GM20000 (cell line): ENCODE measurements around the gene NAA50.
A peak's percentile ranks its signal among the peaks of the same experiment; 100 is the strongest.

Source experiments
- DNase-seq: peaks from one replicate; pipeline ENCODE4 v3.0.0; 2012; ENCODE audit warnings: low spot score
- TF ChIP-seq, protein P1 (sequence below): IDR thresholded peaks from 2 replicates; pipeline ENCODE4 v1.5.1; 2012; ENCODE audit warnings: mild to moderate bottlenecking, control low read depth; ENCODE audit errors: extremely low read depth, missing control alignments

Gene NAA50

GRCh38 chr3:113775516-113775915, 29.5 kb upstream of the NAA50 start:
- no peak for DNase-seq
- TF ChIP-seq, protein P1, sequence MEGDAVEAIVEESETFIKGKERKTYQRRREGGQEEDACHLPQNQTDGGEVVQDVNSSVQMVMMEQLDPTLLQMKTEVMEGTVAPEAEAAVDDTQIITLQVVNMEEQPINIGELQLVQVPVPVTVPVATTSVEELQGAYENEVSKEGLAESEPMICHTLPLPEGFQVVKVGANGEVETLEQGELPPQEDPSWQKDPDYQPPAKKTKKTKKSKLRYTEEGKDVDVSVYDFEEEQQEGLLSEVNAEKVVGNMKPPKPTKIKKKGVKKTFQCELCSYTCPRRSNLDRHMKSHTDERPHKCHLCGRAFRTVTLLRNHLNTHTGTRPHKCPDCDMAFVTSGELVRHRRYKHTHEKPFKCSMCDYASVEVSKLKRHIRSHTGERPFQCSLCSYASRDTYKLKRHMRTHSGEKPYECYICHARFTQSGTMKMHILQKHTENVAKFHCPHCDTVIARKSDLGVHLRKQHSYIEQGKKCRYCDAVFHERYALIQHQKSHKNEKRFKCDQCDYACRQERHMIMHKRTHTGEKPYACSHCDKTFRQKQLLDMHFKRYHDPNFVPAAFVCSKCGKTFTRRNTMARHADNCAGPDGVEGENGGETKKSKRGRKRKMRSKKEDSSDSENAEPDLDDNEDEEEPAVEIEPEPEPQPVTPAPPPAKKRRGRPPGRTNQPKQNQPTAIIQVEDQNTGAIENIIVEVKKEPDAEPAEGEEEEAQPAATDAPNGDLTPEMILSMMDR, result no peak

GRCh38 chr3:113773381-113773780, 27.3 kb upstream of the NAA50 start:
- DNase-seq, result no peak
- TF ChIP-seq, protein P1, result no peak

- no peak for DNase-seq
- TF ChIP-seq, protein P1, result no peak
Observed at GRCh38 chr3:113771993-113772392, 25.9 kb upstream of the NAA50 start.

DNA sequence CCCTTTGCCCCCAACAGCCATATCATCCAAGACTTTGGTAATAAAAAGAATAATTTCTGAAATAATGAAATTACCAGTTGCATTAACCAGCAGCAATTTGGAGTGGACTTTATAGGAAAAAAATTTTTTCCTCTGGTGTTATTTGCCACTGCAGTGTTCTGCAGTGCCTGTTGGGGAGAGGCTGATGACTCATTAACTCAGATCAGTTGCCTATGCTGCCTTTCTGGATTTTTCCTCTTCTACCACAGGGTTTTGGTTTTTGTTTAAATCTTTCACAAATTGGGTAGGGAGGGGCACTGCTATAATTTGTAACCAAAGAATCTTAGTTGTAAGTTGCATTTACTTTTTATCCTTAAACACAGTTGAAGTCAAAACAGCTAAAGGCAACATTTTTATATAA, 23.5 kb upstream of the NAA50 start:
- DNase-seq, result peak; percentile 17
- TF ChIP-seq, protein P1, result no peak

- TF ChIP-seq, protein P1, result no peak
- no peak for DNase-seq
Observed at GRCh38 chr3:113764698-113765097, 18.6 kb upstream of the NAA50 start.

DNA sequence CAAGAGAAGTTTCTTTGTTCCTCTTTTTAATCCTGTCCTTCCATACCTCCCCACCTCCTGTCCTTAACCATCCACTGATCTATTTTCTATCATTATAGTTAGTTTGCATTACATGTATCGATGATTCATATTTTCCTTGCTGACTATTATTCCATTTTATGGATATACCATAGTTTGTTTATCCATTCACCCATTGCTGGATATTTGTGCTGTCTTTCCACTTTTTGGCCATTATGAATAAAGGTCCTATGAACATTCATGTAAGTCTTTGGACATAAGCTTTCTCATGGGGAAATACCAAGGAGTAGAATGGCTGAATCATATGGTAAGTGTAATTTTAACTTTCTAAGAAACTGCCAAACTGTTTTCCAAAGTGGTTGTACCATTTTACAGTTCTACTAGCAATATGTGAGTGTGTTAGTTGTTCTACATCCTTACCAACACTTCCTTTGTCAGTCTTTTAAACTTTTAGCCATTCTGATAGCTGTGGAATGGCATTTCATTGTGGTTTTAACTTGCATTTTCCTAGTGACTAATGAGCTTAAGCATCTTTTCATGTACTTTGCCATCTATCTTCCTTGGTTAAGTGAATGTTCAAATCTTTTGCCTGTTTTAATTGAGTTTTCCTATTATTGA, 12.5 kb upstream of the NAA50 start:
- TF ChIP-seq, protein P1, result no peak
- no peak for DNase-seq

- TF ChIP-seq, protein P1, result no peak
- DNase-seq, result peak; percentile 21
Observed at GRCh38 chr3:113754494-113755159, 8.6 kb upstream of the NAA50 start.
